Measurements from ENCODE around the gene NCAPD3. TPM values are rescaled to one million over a fixed set of nuclear protein-coding genes. Genes with fewer than 3 reads are reported as not detected.
A peak's percentile ranks its signal among the peaks of the same experiment; 100 is the strongest.

Gene NCAPD3
- polyA plus RNA-seq, 3 donors, result 4.0 to 15.2 (median 6.0) TPM

- H3K9me3 Mint-ChIP-seq, result peaks cover 0 to 3% (median 0%) of the 10 kb centered on the region in 7 donors
- H3K9ac ChIP-seq (ENCODE audit: insufficient read depth, low read length, poor library complexity, severe bottlenecking), result no peak overlapping the region
Measured at GRCh38 chr11:134159652-134160051, 64.1 kb downstream of the NCAPD3 start.

GRCh38 chr11:134158023-134158422 lies 65.7 kb downstream of the NCAPD3 start:
- TF ChIP-seq CTCF (IDR thresholded peaks at IDR 0.05), result no peak
- H3K36me3 Mint-ChIP-seq, result peaks cover 89 to 93% of the 10 kb centered on the region in 2 donors
- no peaks in the 10 kb centered on the region for H3K4me1 ChIP-seq (ENCODE audit: control insufficient read depth in 1 of 2, insufficient read depth in 2 of 2, low read length in 2 of 2)
- no peak overlapping the region for H3K27ac ChIP-seq (ENCODE audit: low read depth in 1 of 2, low read length in 2 of 2)
- no peak overlapping the region for H3K4me3 Mint-ChIP-seq
- no peak for DNase-seq
- peaks cover 65 to 100% of the 10 kb centered on the region in 2 donors for H3K36me3 ChIP-seq (replicated peaks in 1 of 2; ENCODE audit: control insufficient read depth in 1 of 2, insufficient read depth in 2 of 2, low read length in 2 of 2)
- H3K9ac ChIP-seq (ENCODE audit: insufficient read depth, low read length, poor library complexity, severe bottlenecking), result no peak overlapping the region
- H3K79me2 ChIP-seq (ENCODE audit: insufficient read depth, low read length), result no peaks in the 10 kb centered on the region
- no peak overlapping the region for H3K4me3 ChIP-seq (replicated peaks in 1 of 3; ENCODE audit: low read depth in 2 of 3, low read length in 3 of 3)
- H4K20me1 ChIP-seq (ENCODE audit: insufficient read depth, low read length), result no peaks in the 10 kb centered on the region
- no peaks in the 10 kb centered on the region for H3K4me1 Mint-ChIP-seq
- no peak overlapping the region for H3K4me2 ChIP-seq (replicated peaks; ENCODE audit: extremely low read depth, low read length, poor library complexity, severe bottlenecking)
- intact Hi-C loops (cut with micrococcal nuclease), result no loop called here
- no peak overlapping the region for H2AFZ ChIP-seq (ENCODE audit: insufficient read depth, low read depth, low read length, poor library complexity, severe bottlenecking)
- peaks cover 0 to 3% (median 0%) of the 10 kb centered on the region in 7 donors for H3K9me3 Mint-ChIP-seq
- H3K27ac Mint-ChIP-seq, result peak overlapping the region in 1 of 7 donors; percentile 49
- H3K9me3 ChIP-seq (replicated peaks in 1 of 2; ENCODE audit: control insufficient read depth in 1 of 2, insufficient read depth in 1 of 2, low read length in 2 of 2), result no peaks in the 10 kb centered on the region
- H3K27me3 ChIP-seq (ENCODE audit: control insufficient read depth in 2 of 2, insufficient read depth in 2 of 2, low read length in 2 of 2), result no peaks in the 10 kb centered on the region
- no peaks in the 10 kb centered on the region for H3K27me3 Mint-ChIP-seq (ENCODE audit: low read depth in 3 of 3)
- 95% methylated on average over 7 of the region's 9 CpGs for WGBS (ENCODE audit: insufficient coverage)

More at GRCh38 chr11:134159652-134160051, 64.1 kb downstream of the NCAPD3 start:
- no peak for TF ChIP-seq CTCF (IDR thresholded peaks at IDR 0.05)
- Mint-ChIP-seq H3K27me3 (ENCODE audit: low read depth in 3 of 3) (peaks cover 0 to 2% (median 0%) of the 10 kb centered on the region in 3 donors), H3K4me1 (no peaks in the 10 kb centered on the region), H3K27ac (no peak overlapping the region), H3K4me3 (no peak overlapping the region), H3K36me3 (peaks cover 87 to 94% of the 10 kb centered on the region in 2 donors)
- Histone ChIP-seq H3K36me3 (replicated peaks in 1 of 2; ENCODE audit: control insufficient read depth in 1 of 2, insufficient read depth in 2 of 2, low read length in 2 of 2) (peaks cover 69 to 100% of the 10 kb centered on the region in 2 donors), H2AFZ (ENCODE audit: insufficient read depth, low read depth, low read length, poor library complexity, severe bottlenecking) (no peak overlapping the region), H3K27ac (ENCODE audit: low read depth in 1 of 2, low read length in 2 of 2) (no peak overlapping the region), H3K9me3 (replicated peaks in 1 of 2; ENCODE audit: control insufficient read depth in 1 of 2, insufficient read depth in 1 of 2, low read length in 2 of 2) (no peaks in the 10 kb centered on the region), H3K27me3 (ENCODE audit: control insufficient read depth in 2 of 2, insufficient read depth in 2 of 2, low read length in 2 of 2) (no peaks in the 10 kb centered on the region), H3K4me3 (replicated peaks in 1 of 3; ENCODE audit: low read depth in 2 of 3, low read length in 3 of 3) (no peak overlapping the region), H3K4me1 (ENCODE audit: control insufficient read depth in 1 of 2, insufficient read depth in 2 of 2, low read length in 2 of 2) (no peaks in the 10 kb centered on the region), H3K4me2 (replicated peaks; ENCODE audit: extremely low read depth, low read length, poor library complexity, severe bottlenecking) (no peak overlapping the region), H3K79me2 (ENCODE audit: insufficient read depth, low read length) (no peaks in the 10 kb centered on the region), H4K20me1 (ENCODE audit: insufficient read depth, low read length) (no peaks in the 10 kb centered on the region)
- no peak for DNase-seq
- intact Hi-C loops (cut with micrococcal nuclease), result no loop called here
- WGBS (ENCODE audit: insufficient coverage), result over 99% methylated on average over 9 of the region's 9 CpGs

All from CD14-positive monocyte (primary cell).